Hematopoietic multipotent progenitor cell treated with erythropoietin and hydrocortisone succinate and interleukin-3 and kit ligand, for 17 days (in vitro differentiated cells): Measurements from ENCODE around the gene IDH1.
A peak's percentile ranks its signal among the peaks of the same experiment; 100 is the strongest.
"Not testable (repeated sequence)": the region's sequence is repeated elsewhere in the genome, so short reads cannot be mapped to it uniquely, and the experiment has no call there.

ENCODE experiments used
- DNase-seq: peaks from one replicate; pipeline ENCODE4 v3.0.0-alpha.2; 2015; ENCODE audit warnings: low spot score

IDH1 gene

GRCh38 chr2:208256849-208257813 lies 2.3 kb upstream of the IDH1 start:
- DNase-seq = not testable (repeated sequence)

GRCh38 chr2:208256192-208256782 lies 1.4 kb upstream of the IDH1 start:
- DNase-seq = no peak

- no peak for DNase-seq
Observed at GRCh38 chr2:208255557-208256106, 761 bp upstream of the IDH1 start.

- peak; percentile 85 for DNase-seq
Observed at GRCh38 chr2:208254118-208254870, 577 bp downstream of the IDH1 start.

- no peak for DNase-seq
Observed at GRCh38 chr2:208253600-208254117, 1.2 kb downstream of the IDH1 start.

- peak; percentile 60 for DNase-seq
Observed at GRCh38 chr2:208252716-208253492, 2.0 kb downstream of the IDH1 start.

- no peak for DNase-seq
Observed at GRCh38 chr2:208251098-208251497, 3.8 kb downstream of the IDH1 start.

- DNase-seq = peak; percentile 38
Observed at GRCh38 chr2:208250388-208250787, 4.5 kb downstream of the IDH1 start.

GRCh38 chr2:208249296-208249695 lies 5.6 kb downstream of the IDH1 start:
- no peak for DNase-seq

- no peak for DNase-seq
Observed at GRCh38 chr2:208248601-208249000, 6.3 kb downstream of the IDH1 start.

- no peak for DNase-seq
Observed at GRCh38 chr2:208245746-208246145, 9.1 kb downstream of the IDH1 start.

GRCh38 chr2:208244422-208244821 lies 10.4 kb downstream of the IDH1 start:
- DNase-seq = no peak

- no peak for DNase-seq
Observed at GRCh38 chr2:208240619-208241209, 14.2 kb downstream of the IDH1 start.

- DNase-seq = no peak
Observed at GRCh38 chr2:208239770-208240493, 14.9 kb downstream of the IDH1 start.

- no peak for DNase-seq
Observed at GRCh38 chr2:208235860-208236259, 19.0 kb downstream of the IDH1 start.

- no peak for DNase-seq
Observed at GRCh38 chr2:208234786-208235185, 20.1 kb downstream of the IDH1 start.

GRCh38 chr2:208228476-208228875 lies 26.4 kb downstream of the IDH1 start:
- no peak for DNase-seq

- DNase-seq = no peak
Observed at GRCh38 chr2:208227581-208228232, 27.2 kb downstream of the IDH1 start.

GRCh38 chr2:208224802-208225201 lies 30.1 kb downstream of the IDH1 start:
- no peak for DNase-seq

- no peak for DNase-seq
Observed at GRCh38 chr2:208222351-208222750, 32.5 kb downstream of the IDH1 start.
